Measurements from ENCODE around the gene FCHO2.

Gene FCHO2

GRCh38 chr5:73126381-73126780 is 170.5 kb downstream of the FCHO2 start:
- Histone ChIP-seq H3K79me2 (ENCODE audit: insufficient read depth, low read length) (no peaks in the 10 kb centered on the region), H4K20me1 (ENCODE audit: low read depth, low read length) (no peaks in the 10 kb centered on the region), H3K27ac (ENCODE audit: low read depth, low read length) (no peak overlapping the region), H3K36me3 (ENCODE audit: low read length) (no peaks in the 10 kb centered on the region), H3K4me3 (ENCODE audit: insufficient read depth, low read length, poor library complexity, severe bottlenecking) (no peak overlapping the region), H3K4me2 (ENCODE audit: low read depth, low read length, poor library complexity, severe bottlenecking) (no peak overlapping the region), H3K9me2 (replicated peaks; ENCODE audit: insufficient read depth, low read length) (no peaks in the 10 kb centered on the region), H2AFZ (ENCODE audit: low read depth, low read length, severe bottlenecking) (no peak overlapping the region), H3K9ac (ENCODE audit: low read length) (no peak overlapping the region), H3K27me3 (ENCODE audit: low read length) (no peaks in the 10 kb centered on the region), H3K9me3 (ENCODE audit: insufficient read depth, low read length) (no peaks in the 10 kb centered on the region), H3F3A (ENCODE audit: insufficient read depth) (no peaks in the 10 kb centered on the region)
- no peak for TF ChIP-seq EZH2phosphoT487 (conservative IDR thresholded peaks at IDR 0.05; ENCODE audit: low read length)
- no peak for TF ChIP-seq CTCF (IDR thresholded peaks at IDR 0.05; ENCODE audit: insufficient read depth, low read length, poor library complexity, severe bottlenecking)

- TF ChIP-seq EZH2phosphoT487 (conservative IDR thresholded peaks at IDR 0.05; ENCODE audit: low read length) (no peak), CTCF (IDR thresholded peaks at IDR 0.05; ENCODE audit: insufficient read depth, low read length, poor library complexity, severe bottlenecking) (no peak)
- Histone ChIP-seq H3K4me2 (ENCODE audit: low read depth, low read length, poor library complexity, severe bottlenecking) (no peak overlapping the region), H3K27me3 (ENCODE audit: low read length) (no peaks in the 10 kb centered on the region), H3K79me2 (ENCODE audit: insufficient read depth, low read length) (no peaks in the 10 kb centered on the region), H3K9ac (ENCODE audit: low read length) (no peak overlapping the region), H2AFZ (ENCODE audit: low read depth, low read length, severe bottlenecking) (no peak overlapping the region), H3K27ac (ENCODE audit: low read depth, low read length) (no peak overlapping the region), H3K4me3 (ENCODE audit: insufficient read depth, low read length, poor library complexity, severe bottlenecking) (no peak overlapping the region), H3K9me2 (replicated peaks; ENCODE audit: insufficient read depth, low read length) (no peaks in the 10 kb centered on the region), H3K9me3 (ENCODE audit: insufficient read depth, low read length) (no peaks in the 10 kb centered on the region), H3F3A (ENCODE audit: insufficient read depth) (no peaks in the 10 kb centered on the region), H3K36me3 (ENCODE audit: low read length) (no peaks in the 10 kb centered on the region), H4K20me1 (ENCODE audit: low read depth, low read length) (no peaks in the 10 kb centered on the region)
These were observed 171.1 kb downstream of the FCHO2 start for GRCh38 chr5:73126957-73127356.

DNA sequence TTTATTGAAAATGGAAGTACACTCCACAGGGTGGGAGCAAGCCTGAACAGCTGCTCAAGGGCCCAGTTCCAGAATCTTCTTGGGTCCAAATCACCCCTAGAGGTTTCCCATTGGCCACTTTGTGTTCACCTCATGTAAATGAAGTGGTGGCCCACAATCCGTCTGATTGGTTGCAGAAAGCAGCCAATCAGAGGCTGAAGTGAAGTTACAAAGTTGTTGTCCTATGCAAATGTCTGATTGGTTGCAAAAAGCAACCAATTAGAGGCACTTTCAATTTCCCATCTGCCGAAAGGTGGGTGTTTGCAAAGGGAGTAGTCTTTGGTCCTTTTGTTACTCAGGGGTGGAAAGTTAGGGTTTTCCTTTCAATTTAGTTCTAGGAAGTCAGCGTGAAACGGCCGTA is 173.3 kb downstream of the FCHO2 start:
- Histone ChIP-seq H3K9me3 (ENCODE audit: insufficient read depth, low read length) (no peaks in the 10 kb centered on the region), H3K79me2 (ENCODE audit: insufficient read depth, low read length) (no peaks in the 10 kb centered on the region), H3K4me3 (ENCODE audit: insufficient read depth, low read length, poor library complexity, severe bottlenecking) (no peak overlapping the region), H3K27ac (ENCODE audit: low read depth, low read length) (no peak overlapping the region), H3F3A (ENCODE audit: insufficient read depth) (no peaks in the 10 kb centered on the region), H3K36me3 (ENCODE audit: low read length) (no peaks in the 10 kb centered on the region), H3K9ac (ENCODE audit: low read length) (no peak overlapping the region), H3K27me3 (ENCODE audit: low read length) (no peaks in the 10 kb centered on the region), H4K20me1 (ENCODE audit: low read depth, low read length) (no peaks in the 10 kb centered on the region), H3K4me2 (ENCODE audit: low read depth, low read length, poor library complexity, severe bottlenecking) (no peak overlapping the region), H3K9me2 (replicated peaks; ENCODE audit: insufficient read depth, low read length) (no peaks in the 10 kb centered on the region), H2AFZ (ENCODE audit: low read depth, low read length, severe bottlenecking) (no peak overlapping the region)
- TF ChIP-seq EZH2phosphoT487 (conservative IDR thresholded peaks at IDR 0.05; ENCODE audit: low read length) (no peak), CTCF (IDR thresholded peaks at IDR 0.05; ENCODE audit: insufficient read depth, low read length, poor library complexity, severe bottlenecking) (no peak)

DNA sequence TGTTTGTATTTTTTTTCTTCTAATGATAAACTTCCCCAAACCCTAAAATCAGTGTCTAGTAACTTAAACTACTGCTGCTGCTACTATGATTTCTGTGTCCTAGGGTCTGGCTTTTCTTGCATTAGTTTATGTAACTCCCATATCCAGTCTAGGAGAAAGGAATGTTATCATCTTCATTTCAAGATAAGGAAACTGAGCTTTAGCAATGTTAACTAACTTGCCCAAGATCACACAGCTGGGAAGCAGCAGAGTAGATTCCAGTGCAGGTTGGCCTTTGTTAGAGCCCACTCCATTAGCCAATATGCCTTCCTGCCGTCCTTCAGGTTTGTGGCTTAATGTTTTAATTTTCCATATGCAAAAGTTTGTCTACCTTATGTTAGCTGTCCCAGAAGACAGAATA is 175.0 kb downstream of the FCHO2 start:
- no peaks in the 10 kb centered on the region for H3K36me3 ChIP-seq (ENCODE audit: low read length)
- H4K20me1 ChIP-seq (ENCODE audit: low read depth, low read length): no peaks in the 10 kb centered on the region
- no peaks in the 10 kb centered on the region for H3K9me3 ChIP-seq (ENCODE audit: insufficient read depth, low read length)
- no peak overlapping the region for H3K9ac ChIP-seq (ENCODE audit: low read length)
- H3K9me2 ChIP-seq (replicated peaks; ENCODE audit: insufficient read depth, low read length): no peaks in the 10 kb centered on the region
- no peaks in the 10 kb centered on the region for H3F3A ChIP-seq (ENCODE audit: insufficient read depth)
- H3K4me3 ChIP-seq (ENCODE audit: insufficient read depth, low read length, poor library complexity, severe bottlenecking): no peak overlapping the region
- H3K4me2 ChIP-seq (ENCODE audit: low read depth, low read length, poor library complexity, severe bottlenecking): no peak overlapping the region
- H2AFZ ChIP-seq (ENCODE audit: low read depth, low read length, severe bottlenecking): no peak overlapping the region
- no peak overlapping the region for H3K27ac ChIP-seq (ENCODE audit: low read depth, low read length)
- TF ChIP-seq EZH2phosphoT487 (conservative IDR thresholded peaks at IDR 0.05; ENCODE audit: low read length) (no peak), CTCF (IDR thresholded peaks at IDR 0.05; ENCODE audit: insufficient read depth, low read length, poor library complexity, severe bottlenecking) (no peak)
- H3K27me3 ChIP-seq (ENCODE audit: low read length): no peaks in the 10 kb centered on the region
- H3K79me2 ChIP-seq (ENCODE audit: insufficient read depth, low read length): no peaks in the 10 kb centered on the region

All from SU-DHL-6 (cell line).